ENCODE results near the gene FHIP2A.
"Not testable (repeated sequence)": the region's sequence is repeated elsewhere in the genome, so short reads cannot be mapped to it uniquely, and the experiment has no call there.

The FHIP2A gene

DNA sequence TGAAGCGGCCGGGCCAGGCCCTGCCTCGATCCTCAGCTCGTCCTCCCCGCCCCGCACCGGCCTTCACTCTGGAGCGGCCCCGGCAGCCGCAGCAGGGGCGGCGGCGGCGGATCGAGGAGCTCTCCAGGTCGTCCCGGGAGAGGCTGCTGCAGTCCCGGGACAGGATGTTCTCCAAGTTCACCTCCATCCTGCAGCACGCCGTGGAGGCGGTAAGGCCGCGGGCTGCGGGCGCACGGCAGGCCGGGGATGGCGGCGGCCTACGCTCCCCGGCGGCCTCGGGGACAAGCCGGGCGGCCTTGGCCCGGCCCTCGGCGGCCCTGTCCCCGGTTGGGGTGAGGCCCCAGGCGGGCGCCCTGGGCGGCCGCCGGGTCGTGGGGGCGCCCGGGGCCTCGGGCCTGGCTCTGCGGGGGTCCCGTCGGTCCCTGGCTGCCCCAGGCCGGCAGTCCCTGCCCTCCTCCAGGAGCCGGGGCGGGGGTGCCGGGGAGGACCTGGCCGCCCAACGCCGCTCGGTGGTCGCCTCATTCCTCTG lies 399 bp downstream of the FHIP2A start:
- DNase-seq: peak in 3 of 4 experiments; percentile 34 to 53 (median 45)

DNA sequence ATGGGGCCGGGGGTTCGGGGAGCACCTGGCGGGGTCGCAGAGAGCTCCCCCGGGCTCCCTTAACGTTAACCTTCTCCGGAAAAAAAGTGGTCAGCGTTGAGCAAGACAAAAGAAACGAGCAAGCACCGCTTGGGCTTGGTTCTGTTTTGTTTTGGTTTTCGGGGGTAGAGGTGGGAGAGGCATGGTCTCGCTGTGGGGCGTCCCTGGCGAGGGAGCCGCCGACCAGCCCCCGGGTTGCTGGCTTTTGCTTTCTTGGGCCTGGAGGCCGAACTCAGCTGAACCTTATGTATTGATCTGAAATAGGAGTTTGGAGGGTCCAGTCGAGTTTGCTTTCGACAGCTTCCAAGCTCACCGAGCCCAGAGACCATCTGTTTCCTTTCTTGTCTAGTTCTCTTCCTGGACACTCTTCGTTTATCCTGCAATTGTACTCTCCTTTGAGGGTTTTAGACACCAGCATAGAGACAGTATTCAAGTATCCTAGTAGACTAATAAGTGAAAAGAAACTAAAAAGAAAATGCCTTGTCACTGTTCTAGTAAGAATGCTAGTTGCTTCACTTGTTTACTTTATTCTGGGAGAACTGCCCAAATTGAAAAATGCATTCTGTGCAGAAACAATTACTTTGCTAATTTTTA lies 980 bp downstream of the FHIP2A start:
- peak in 3 of 4 experiments; percentile 5 to 16 (median 16) for DNase-seq

DNA sequence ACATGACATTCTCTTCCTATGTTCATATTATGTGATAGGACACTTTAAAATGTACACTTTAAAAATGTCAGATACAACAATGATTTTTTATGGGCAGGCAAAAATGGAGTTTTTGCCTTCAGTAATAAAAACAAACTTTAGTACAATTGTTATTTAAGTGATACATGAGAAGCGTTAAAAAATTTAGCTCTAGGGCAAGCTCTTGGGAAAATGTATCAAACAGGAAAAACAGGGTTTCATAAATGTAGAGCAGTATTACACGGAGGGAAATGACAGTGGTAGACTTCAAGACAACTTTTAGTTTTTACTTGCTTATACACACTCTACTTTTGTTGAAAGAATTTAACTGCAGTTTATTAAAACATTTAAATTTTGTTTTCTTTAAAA lies 1.5 kb downstream of the FHIP2A start:
- DNase-seq: no peak

DNA sequence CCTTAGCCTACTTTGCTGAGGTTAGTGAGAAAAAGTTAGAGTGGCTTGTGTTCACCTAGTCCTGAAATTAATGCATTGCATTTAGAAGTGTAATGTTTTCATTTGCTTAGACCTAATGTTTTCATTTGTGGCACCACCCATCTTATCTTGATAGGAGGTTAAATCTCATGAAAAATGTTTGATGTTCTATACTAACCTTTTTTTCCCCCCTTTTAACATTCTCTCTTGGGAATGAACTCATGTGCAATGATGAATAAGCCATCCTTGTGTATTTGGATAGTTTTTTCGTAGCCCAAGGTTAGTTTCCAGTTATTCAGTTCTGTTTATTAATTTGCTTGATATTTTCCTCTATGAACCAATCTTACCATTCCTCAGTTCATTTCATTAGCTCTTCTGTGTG lies 2.8 kb downstream of the FHIP2A start:
- no peak for DNase-seq

DNA sequence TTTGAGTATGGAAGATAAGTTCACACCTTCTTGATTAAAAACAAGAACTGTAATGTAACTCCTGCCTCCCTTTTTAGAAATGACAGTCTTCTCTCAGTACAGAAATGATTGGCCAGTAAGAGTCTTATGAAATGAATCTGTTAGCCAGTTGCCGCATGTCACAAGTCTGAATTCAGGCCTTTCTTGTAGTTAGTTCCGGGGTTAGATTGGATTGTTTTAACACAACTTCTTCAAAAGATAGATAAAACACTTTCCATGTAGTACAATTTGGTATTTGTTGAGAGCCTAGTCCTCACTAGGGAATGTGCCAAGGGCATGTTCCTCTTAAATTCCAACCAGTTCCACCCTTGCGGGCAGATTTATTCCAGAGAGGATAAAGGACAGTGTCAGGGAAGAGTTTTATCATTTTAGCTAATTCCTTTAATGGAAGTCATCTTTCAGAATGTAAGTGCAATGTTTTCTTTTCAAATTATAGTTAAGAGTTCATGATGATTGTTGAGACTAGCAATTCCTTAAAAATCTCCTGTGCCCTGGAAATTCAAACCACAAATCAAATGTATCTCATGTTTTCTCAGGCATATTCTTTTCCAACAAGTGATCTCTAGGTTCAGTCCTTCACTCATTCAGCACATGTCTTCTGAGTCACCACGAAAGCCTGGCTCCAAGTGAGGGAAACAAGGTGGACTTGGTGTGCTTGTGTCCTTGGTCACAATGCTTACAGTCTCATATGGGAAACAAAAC lies 4.1 kb downstream of the FHIP2A start:
- DNase-seq: no peak

DNA sequence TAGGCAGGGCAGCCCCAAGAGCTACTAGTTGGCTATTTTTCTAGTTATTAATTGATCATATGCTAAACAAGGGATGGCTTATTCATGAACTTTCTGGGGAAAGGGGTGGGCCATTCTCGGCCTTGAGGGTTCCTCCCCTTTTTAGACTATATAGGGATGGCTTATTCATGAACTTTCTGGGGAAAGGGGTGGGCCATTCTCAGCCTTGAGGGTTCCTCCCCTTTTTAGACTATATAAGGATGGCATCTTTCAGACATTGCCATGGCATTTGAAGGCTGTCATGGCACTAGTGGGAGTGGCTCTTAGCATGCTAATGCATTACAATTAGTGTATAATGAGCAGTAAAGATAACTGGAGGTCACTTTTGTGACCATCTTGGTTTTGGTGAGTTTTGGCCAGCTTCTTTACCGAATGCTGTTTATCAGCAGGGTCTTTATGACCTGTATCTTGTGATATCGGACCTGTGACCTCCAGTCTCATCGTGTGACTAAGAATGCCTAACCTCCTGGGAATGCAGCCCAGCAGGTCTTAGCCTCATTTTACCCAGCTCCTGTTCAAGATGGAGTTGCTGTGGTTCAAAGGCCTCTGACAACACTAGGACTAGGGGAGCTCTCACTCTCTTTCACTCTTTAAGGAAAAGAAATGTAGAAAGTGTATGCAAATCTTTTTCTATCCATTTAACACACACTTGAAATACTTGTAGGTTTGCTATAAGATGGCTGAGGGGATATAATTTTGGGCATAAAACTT lies 7.8 kb downstream of the FHIP2A start:
- DNase-seq: no peak

DNA sequence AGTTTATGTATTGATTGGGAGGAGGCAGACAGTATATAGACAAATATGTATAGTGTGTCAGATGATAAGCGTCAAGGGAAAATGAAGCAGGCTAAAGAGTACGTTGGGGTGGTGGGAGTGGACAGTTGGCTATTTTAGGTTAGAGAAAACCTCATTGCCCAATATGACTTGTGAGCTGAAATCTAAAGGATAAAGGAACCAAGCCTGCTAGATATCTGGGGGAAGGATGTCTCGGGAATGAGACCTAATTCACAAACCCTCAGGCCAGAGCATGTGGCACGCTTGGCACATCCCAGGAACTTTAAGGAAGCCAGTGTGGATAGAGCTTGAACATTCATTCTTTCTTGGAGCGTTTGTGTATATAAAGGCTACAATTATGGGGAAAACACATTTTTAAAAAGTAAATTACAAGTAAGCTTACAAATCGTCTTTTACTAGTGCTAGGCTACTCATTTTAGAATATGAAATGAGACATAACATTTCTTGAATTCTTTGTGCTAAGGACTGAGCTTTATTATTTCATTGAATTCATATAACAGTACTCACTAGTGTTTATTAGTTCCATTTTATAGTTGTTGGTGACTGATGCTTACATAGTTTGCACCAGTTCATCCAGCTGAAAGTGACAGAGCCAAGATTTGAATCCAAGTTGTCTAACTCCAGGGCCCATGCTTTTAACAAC lies 9.7 kb downstream of the FHIP2A start:
- DNase-seq: no peak

DNA sequence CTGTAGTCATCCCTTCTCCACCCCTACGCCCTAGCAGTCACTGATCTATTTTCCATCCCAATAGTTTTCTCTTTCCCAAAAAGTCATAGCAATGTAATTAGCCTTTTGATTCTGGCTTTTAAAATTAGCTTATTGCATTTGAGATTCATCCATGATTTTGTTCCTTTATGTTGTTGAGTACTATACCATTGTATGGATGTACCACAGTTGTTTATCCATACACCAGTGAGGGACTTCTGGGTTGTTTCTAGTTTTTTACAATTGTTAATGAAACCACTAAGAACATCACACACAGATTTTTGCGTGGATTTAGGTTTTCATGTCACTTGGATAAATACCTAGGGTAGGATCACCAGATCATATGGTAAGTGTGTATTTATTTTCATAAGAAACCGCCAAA lies 16.1 kb downstream of the FHIP2A start:
- no peak for DNase-seq

DNA sequence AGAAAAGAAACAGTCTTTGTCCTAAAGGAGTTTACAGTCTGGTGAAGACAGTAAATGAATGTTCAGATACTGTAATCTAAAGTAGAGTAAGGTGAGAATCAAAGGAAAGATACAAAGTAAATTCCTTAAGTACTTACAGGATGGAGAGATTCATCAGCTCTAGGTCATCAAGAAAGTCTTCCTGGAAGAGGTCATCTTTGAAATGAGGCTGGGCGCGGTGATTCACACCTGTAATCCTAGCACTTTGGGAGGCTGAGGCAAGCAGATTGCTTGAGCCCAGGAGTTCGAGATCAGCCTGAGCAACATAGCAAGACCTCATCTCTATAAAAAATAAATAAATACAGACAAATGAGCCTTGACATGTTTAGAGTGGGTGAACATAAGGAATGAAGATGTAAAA lies 18.3 kb downstream of the FHIP2A start:
- DNase-seq: no peak

DNA sequence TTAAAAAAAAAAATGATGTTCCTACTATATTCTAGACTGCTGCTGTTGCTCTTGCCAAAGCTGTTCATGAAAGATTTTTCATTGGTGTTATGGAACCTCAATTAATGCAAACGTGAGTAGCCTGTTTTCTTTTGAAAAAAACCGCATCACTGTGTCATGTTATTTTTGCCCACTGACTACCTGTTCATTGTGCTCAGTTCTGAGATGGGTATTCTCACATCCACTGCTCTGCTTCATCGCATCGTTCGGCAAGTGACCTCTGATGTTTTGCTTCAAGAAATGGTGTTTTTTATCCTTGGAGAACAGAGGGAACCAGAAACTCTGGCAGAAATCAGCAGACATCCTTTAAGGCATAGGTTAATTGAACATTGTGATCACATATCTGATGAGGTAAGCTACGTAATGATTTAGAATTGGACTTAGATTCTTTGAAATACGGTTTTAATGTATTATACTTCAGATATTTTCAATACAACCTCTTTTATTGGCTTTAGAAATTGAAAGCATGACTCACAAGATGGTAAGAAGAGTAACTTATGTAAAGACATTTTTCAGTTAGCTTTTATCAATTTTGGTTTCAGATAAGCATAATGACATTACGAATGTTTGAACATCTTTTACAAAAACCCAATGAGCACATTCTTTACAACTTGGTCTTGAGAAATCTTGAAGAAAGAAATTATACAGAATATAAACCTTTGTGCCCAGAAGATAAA lies 24.6 kb downstream of the FHIP2A start:
- DNase-seq: no peak

DNA sequence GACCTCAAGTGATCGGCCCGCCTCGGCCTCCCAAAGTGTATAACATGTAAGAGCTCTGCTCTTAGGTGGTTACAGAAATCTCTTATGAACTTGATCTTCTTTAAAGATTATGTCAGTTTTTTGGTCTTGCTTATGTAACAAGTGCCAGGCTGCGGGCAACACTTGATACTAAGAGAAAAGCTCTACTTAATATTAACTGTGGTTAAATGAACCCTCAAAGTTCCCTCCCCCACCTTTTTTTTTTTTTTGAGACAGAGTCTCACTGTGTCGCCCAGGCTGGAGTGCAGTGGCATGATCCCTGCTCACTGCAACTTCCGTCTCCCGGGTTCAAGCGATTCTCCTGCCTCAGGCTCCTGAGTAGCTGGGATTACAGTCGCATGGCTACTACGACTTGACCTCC lies 25.9 kb downstream of the FHIP2A start:
- not testable (repeated sequence) for DNase-seq

DNA sequence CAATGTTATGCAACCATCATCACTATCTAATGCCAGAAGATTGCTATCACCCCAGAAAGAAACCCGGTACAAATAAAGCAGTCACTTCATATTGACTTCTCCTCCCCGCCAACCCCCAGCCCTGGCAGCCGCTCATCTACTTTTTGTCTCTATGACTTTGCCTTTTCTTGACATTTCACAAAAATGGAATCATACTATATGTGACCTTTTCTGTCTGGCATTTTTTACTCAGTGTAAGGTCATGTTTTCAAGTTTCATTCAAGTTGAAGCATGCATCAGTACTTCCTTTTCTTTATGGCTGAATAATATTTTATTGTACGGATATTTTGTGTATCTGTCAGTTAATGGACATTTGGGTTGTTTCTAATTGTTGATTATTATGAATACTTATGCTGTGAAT lies 28.1 kb downstream of the FHIP2A start:
- DNase-seq: no peak

DNA sequence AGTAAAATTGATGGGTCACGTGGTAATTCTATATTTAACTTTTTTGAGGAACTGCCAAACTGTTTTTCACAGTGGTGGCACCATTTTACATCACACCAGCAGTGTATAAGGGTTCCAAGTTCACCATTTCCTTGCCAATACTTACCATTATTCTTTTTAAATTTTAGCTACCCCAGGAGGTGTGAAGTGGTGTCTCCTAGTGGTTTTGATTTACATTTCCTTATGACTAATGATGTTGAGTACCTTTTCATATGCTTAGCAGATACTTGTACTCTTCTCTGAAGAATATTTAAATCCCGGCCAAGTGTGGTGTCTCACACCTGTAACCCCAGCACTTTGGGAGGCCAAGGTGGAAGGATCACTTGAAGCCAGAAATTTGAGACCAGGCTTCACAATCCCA lies 28.5 kb downstream of the FHIP2A start:
- no peak for DNase-seq

DNA sequence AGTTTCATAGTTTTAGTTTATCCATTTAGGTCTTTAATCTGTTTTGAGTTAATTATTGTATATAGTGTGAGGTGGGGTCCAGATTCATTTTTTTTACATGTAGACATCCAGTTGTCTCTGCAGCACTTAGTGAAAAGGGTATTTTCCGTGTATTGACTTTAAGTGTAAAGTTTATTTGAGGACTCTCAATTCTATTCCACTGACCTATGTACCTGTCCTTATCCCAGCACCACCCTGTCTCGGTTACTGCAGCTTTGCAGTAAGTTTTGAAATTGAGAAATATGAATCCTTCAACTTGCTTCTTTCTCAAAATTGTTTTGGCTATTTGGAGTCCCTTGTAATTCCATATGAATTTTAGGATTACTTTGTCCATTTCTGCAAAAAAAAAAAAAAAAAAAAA lies 29.8 kb downstream of the FHIP2A start:
- DNase-seq: no peak

DNA sequence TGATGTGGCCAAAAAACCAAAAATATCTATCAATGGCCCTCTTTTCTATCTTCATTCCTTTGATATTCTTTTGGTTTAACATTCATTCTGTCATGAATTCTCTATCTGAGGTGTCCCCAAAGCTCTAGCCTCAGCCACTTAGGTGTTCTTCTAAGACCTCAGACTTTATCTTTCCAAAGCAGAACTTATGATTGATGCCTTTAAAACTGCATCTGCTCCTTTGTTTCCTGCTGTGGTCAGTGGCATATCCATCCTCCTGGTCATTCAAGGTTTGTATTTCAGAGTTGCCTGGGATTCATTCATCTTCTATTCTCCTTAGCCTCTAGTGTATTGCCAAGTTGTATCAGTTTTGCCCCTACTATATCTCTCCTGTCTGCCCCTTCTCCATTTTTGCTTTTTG lies 30.6 kb downstream of the FHIP2A start:
- no peak for DNase-seq

DNA sequence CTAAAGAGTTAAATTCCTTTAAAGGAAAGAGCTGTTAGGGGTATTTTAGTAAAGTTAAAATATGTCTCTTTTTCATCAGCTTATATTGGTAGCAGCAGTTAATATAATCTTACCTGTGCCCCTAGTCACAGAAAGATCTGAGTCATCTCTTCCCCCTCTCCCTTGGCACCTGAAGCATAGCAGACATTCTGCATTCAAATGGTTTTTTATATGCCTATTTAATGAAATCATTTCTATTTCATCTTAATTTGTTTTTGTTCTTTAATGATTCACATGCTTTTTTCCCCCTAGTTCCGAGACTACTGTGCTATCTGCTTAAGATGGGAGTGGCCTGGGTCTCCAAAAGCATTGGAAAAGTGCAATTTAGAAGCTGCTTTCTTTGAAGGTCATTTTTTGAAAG lies 33.3 kb downstream of the FHIP2A start:
- no peak for DNase-seq

DNA sequence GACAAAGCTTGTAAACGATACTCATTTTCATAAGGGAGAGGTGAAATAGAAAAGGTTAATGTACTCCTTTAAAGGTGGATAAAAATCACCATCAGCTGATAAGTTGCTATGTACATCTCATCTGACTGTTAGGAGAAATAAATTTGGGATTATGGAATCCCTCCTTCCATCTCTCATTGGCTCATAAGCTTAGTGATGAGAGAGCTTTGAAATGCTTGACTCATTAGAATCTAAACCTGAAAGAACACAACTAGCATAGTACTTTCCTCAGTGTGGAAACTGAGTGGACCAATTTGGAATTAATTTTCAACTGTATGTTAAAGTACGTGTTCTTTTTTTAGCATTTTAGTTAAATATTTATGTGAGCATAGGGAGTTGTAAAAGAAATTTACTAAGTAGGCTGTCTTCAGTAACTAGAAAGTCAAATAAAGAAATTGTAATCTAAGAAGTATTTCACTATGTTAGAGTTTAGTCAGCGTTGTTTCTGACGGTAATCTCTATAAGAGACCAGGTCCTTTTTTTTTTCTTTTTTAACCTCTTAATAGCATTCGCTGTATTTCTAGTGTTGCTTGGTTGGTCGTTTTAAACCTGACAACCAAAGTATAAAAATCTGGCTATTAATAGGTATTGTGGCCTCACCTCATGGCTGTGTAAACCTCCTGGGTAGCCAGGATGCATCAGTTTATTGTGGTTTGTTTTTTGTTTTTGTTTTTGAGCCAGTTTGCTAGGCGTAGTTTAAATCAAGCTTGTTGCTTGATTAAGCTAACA lies 34.4 kb downstream of the FHIP2A start:
- no peak for DNase-seq

DNA sequence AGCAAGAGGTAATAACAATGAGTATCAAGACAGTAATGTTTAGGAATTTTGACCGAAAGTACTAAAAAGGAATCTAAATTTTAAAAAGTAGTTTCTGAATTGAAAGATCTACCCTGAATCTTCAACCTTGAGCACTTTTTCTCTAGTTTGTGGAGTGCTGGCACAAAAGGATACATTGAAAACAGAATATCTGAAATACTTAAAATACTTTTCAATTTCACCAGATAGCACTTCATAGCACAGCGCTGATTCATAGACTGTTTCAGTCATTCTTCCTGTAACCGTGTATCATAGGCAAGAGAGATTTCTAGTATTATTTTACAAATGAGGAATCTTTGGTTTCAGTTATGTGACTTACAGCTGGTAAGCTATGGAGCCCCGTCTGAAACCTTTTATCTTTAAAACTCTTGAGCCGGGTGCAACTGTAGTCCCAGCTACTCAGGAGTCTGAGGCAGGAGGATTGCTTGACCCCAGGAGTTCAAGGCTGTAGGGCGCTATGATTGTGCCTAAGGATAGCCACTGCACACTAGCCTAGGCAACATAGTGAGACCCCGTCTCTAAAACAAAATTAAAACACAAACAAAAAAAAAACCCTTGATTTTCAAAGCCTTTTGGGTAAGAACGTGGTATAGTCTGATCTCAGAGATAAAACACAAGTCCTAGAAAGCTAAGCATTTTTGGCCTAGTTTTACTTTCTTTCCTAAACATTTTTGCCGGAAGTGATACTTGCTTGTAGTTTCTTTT lies 35.1 kb downstream of the FHIP2A start:
- DNase-seq: no peak

DNA sequence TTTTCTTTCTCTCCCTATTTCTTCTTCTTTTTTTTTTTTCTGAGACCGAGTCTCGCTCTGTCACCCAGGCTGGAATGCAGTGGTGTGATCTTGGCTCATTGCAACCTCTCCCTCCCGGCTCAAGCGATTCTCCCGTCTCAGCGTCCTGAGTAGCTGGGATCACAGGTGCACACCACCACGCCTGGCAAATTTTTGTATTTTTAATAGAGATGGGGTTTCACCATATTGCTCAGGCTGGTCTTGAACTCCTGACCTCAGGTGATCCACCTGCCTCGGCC lies 35.6 kb downstream of the FHIP2A start:
- DNase-seq: not testable (repeated sequence)

DNA sequence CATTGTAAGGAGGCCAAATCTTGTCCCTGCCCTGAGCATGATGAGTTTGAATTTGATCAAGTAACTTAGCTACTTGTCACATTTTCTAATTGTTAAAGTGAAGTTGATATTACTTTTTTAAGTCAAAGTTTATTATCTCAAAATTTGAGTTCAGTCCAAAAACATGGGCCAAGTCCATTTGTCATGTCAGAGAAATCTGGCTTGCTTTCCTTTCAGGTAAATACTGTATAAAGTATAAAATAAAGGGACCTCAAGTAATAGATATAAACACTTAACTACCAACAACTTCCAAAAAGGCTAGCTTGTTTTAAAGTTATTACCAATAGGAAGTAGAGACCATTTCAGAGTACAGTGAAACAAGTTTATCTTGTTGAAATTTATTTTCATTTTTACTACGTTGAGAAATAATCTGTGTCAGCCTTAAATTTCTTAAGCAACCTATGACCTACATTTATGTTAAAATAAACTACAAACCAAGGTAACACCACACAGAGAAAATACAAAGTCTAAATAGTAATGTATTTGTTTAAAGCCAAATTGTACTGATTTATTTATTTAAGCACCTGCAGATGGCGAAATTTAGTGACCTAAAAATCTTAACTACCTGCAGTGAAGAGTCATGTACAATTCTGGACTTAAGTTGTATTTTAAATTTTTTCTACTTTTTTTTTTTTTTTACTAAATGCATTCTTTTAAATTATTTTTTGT lies 36.5 kb downstream of the FHIP2A start:
- no peak for DNase-seq

DNA sequence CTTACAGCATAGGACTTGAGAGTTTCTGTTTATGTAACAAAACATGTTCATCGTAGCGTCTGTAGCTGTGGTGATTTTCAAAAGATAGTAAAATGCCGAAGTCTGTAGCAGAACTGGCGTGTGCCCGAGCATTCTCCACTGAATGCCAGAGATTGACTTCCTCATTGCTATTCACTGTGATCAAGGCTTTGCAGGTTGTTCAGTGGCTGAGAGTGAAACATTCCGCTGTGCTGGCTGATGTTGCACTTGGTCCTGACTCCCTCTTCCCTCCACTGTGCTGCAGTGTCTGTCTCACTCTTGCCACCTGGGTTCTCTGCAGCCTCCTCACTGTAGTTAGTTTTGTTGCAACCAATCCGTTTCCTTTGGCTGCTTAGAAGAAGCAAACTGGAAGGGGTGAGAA lies 37.6 kb downstream of the FHIP2A start:
- no peak for DNase-seq
